ENCODE measurements around the gene CDC42BPA.

GRCh38 chr1:226995365-226996332 lies 322.6 kb downstream of the CDC42BPA start:
- no peak for TF ChIP-seq POLR2AphosphoS5 (IDR thresholded peaks at IDR 0.05; ENCODE audit: low read depth, low read length)
- no peak for TF ChIP-seq TAF1 (IDR thresholded peaks at IDR 0.05; ENCODE audit: borderline replicate concordance, insufficient read depth, low read length)
- TF ChIP-seq SIN3A (IDR thresholded peaks at IDR 0.05; ENCODE audit: borderline replicate concordance, insufficient read depth, low read length): no peak
- TF ChIP-seq, protein P1, sequence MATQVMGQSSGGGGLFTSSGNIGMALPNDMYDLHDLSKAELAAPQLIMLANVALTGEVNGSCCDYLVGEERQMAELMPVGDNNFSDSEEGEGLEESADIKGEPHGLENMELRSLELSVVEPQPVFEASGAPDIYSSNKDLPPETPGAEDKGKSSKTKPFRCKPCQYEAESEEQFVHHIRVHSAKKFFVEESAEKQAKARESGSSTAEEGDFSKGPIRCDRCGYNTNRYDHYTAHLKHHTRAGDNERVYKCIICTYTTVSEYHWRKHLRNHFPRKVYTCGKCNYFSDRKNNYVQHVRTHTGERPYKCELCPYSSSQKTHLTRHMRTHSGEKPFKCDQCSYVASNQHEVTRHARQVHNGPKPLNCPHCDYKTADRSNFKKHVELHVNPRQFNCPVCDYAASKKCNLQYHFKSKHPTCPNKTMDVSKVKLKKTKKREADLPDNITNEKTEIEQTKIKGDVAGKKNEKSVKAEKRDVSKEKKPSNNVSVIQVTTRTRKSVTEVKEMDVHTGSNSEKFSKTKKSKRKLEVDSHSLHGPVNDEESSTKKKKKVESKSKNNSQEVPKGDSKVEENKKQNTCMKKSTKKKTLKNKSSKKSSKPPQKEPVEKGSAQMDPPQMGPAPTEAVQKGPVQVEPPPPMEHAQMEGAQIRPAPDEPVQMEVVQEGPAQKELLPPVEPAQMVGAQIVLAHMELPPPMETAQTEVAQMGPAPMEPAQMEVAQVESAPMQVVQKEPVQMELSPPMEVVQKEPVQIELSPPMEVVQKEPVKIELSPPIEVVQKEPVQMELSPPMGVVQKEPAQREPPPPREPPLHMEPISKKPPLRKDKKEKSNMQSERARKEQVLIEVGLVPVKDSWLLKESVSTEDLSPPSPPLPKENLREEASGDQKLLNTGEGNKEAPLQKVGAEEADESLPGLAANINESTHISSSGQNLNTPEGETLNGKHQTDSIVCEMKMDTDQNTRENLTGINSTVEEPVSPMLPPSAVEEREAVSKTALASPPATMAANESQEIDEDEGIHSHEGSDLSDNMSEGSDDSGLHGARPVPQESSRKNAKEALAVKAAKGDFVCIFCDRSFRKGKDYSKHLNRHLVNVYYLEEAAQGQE (IDR thresholded peaks at IDR 0.05; ENCODE audit: insufficient read depth in 1 of 2, low read depth in 2 of 2, low read length in 2 of 2): no peak
